Measurements from ENCODE around the gene ANKS6. TPM values are rescaled to one million over a fixed set of nuclear protein-coding genes. Genes with fewer than 3 reads are reported as not detected.

The ANKS6 gene
- total RNA-seq, 1 donor from 2014 or later, result 17.1 TPM

DNA sequence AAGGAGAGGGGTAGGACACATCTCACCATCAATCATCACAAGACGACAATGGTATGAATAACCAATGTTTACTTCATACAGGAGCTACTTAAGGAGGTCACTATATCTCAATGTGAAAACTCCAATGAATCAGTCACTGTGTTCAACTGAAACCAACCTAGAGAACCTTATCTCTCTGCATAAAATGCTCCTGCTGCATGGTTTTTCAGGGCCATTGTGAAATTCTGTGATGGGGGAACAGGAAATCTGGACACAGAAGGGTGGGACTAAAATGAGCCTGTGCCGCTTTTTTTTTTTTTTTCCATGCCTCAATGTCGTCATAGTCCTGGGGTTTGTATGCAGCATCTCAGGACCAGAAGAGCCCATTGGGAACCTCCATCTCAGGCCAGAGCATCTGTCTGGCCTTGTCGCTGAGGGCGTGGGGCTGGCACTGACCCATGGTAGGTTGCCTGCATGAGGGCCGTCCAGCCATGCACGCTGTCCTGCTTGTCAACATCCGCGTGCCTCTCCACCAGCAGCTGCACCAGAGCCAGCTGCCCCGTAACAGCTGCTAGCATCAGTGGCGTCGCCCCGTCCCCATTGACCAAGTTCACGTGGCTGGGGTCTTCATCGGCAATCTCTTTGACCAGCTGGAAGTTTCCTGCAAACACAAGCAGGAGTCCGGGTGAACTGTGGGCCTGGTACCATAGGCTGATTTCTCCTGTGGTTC, 12.7 kb downstream of the ANKS6 start:
- DNase-seq (ENCODE audit: low spot score), result no peak
- peaks cover 4% of the 10 kb centered on the region for H3K4me1 Mint-ChIP-seq (ENCODE audit: low read depth)
- TF ChIP-seq CTCF (IDR thresholded peaks at IDR 0.05), result no peak

DNA sequence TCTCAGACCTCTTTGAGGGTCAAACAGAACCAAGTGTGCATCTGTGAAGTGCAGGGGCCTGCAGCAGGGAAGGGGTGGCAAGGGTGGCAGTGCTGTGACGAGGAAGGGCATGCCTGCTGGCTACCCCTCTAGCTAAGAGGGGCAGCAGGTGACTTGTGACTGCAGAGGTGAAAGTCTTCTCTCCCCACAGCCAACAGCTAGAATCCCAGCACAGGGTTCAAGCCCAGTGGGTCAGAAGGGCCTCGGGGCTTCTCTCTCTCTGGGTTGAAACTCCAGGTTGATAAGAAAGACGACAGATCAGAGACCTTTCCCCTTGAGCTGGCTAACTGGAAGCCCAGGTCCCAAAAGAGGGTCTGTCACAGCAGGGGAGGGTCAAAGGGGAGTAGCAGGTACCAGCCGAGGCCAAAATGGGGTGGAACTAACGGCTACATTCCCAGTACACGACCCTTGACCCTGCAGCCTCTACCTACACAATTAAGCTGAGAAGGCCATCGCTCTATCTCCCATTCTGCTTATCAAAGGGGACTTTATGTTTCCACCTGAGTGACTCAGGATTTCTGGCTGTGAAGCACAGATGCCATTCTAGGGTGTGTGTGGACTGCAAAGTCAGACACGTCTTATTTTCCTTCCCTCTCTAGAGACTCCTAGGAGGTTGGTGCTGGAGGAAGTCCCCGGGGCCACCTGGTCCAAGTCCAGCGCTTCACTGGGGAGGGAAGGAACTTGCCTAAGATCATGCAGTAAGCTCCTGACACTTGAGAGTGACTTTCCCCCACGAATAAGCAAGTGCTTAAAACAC, 14.6 kb downstream of the ANKS6 start:
- no peak for TF ChIP-seq CTCF (IDR thresholded peaks at IDR 0.05)
- no peak overlapping the region for H3K27ac Mint-ChIP-seq (ENCODE audit: unreplicated experiment)
- peaks cover 8% of the 10 kb centered on the region for H3K36me3 Mint-ChIP-seq (ENCODE audit: low read depth)
- H3K4me1 Mint-ChIP-seq (ENCODE audit: low read depth), result peaks cover 4% of the 10 kb centered on the region
- no peaks in the 10 kb centered on the region for H3K9me3 Mint-ChIP-seq (ENCODE audit: low read depth)
- no peak for DNase-seq (ENCODE audit: low spot score)
- no peaks in the 10 kb centered on the region for H3K27me3 Mint-ChIP-seq (ENCODE audit: low read depth)
- no peak overlapping the region for H3K4me3 Mint-ChIP-seq (ENCODE audit: unreplicated experiment)

More for the DNA sequence above, 12.7 kb downstream of the ANKS6 start:
- Mint-ChIP-seq H3K4me3 (ENCODE audit: unreplicated experiment) (no peak overlapping the region), H3K9me3 (ENCODE audit: low read depth) (no peaks in the 10 kb centered on the region), H3K27me3 (ENCODE audit: low read depth) (no peaks in the 10 kb centered on the region), H3K27ac (ENCODE audit: unreplicated experiment) (no peak overlapping the region), H3K36me3 (ENCODE audit: low read depth) (peaks cover 8% of the 10 kb centered on the region)

DNA sequence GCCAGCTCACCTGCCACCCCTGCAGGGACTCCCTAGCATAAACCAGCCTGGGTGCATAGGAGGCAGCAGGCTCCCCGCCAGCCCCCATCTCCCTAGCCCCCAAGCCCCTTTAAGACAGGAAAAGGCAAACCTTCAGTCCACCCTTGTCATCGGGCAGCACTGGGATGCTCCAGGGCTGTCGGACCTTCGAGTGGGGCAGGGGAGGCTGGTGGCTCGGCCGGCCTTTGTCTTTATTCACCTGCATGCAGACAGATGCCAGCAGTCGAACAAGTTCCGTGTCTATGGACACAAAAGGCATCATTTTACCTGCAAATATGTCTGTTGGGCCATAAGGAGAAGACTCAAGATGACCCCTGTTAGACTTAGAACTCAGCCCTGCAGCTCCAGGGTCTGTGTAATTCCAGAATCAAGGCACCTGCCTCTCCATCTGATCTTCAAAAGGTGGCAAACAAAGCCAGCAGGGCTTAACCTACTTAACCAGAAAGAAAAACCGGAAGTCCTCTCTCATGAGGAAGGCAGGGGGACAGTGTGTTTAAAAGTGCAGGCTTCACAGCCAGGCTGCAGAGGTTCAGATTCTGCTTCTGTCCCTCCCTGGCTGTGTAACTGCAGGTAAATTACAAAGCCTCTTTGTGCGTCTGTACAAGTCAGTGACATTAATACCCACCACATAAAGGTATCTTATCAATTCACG, 16.2 kb downstream of the ANKS6 start:
- no peak overlapping the region for H3K4me3 Mint-ChIP-seq (ENCODE audit: unreplicated experiment)
- H3K4me1 Mint-ChIP-seq (ENCODE audit: low read depth), result peaks cover 4% of the 10 kb centered on the region
- no peak overlapping the region for H3K27ac Mint-ChIP-seq (ENCODE audit: unreplicated experiment)
- no peaks in the 10 kb centered on the region for H3K27me3 Mint-ChIP-seq (ENCODE audit: low read depth)
- H3K36me3 Mint-ChIP-seq (ENCODE audit: low read depth), result peaks cover 8% of the 10 kb centered on the region
- TF ChIP-seq CTCF (IDR thresholded peaks at IDR 0.05), result no peak
- no peaks in the 10 kb centered on the region for H3K9me3 Mint-ChIP-seq (ENCODE audit: low read depth)
- no peak for DNase-seq (ENCODE audit: low spot score)

DNA sequence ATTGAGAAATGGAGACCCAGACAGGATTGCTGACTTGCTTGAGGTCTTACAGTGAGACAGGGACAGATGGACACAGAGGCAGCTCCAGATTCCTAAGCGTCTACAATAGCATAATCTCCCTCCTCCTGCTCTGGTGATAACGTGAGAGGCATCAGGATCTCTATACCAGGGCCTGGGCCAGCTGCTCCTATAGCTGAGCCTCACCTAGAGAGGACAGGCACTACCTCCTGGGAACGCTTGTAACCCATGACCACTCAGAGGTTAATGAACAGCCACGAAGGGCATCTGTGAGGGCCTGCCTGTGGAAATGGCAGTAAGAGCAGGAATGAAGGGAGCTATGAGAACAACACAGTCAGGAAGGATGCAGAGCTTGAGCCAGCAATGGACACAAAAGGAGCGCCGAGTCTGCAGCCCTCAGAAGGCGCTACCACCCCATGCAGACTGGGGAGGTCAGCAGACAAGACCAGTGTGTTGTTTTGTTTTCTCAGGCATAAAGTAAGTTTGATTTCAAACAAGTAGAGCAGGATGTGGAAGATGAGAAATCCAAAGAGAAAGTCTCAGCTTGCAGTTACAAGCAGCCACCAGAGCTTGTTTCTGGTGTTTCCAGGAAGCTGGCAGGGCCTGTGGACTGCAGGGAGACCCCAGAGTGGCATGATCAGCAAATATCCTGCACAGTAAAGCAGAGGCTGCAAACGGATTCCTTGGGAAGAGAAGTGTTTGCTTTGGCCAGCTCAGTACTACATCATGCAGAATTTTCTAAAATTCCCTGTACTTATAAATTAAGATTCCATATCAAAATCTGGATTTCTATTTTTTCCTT, 17.4 kb downstream of the ANKS6 start:
- no peak overlapping the region for H3K27ac Mint-ChIP-seq (ENCODE audit: unreplicated experiment)
- peaks cover 5% of the 10 kb centered on the region for H3K36me3 Mint-ChIP-seq (ENCODE audit: low read depth)
- DNase-seq (ENCODE audit: low spot score), result no peak

More for the DNA sequence above, 17.4 kb downstream of the ANKS6 start:
- no peaks in the 10 kb centered on the region for H3K9me3 Mint-ChIP-seq (ENCODE audit: low read depth)
- peaks cover 4% of the 10 kb centered on the region for H3K4me1 Mint-ChIP-seq (ENCODE audit: low read depth)
- no peaks in the 10 kb centered on the region for H3K27me3 Mint-ChIP-seq (ENCODE audit: low read depth)
- TF ChIP-seq CTCF (IDR thresholded peaks at IDR 0.05), result peak; percentile 8
- H3K4me3 Mint-ChIP-seq (ENCODE audit: unreplicated experiment), result no peak overlapping the region

Data from chondrocyte (in vitro differentiated cells).